Measurements from ENCODE around the gene MAP6D1.

The MAP6D1 gene

GRCh38 chr3:183807209-183807728 is 18.1 kb downstream of the MAP6D1 start:
- no peak for DNase-seq (ENCODE audit: low read depth)
- TF ChIP-seq CTCF (IDR thresholded peaks at IDR 0.05; ENCODE audit: low read length, missing control alignments), result no peak
- no peak overlapping the region for H3K4me3 ChIP-seq (replicated peaks; ENCODE audit: low read depth, low read length)

GRCh38 chr3:183802989-183803388 is 22.4 kb downstream of the MAP6D1 start:
- no peak overlapping the region for H3K4me3 ChIP-seq (replicated peaks; ENCODE audit: low read depth, low read length)
- peak; percentile 42 for DNase-seq (ENCODE audit: low read depth)
- no peak for TF ChIP-seq CTCF (IDR thresholded peaks at IDR 0.05; ENCODE audit: low read length, missing control alignments)

- DNase-seq (ENCODE audit: low read depth), result no peak
- TF ChIP-seq CTCF (IDR thresholded peaks at IDR 0.05; ENCODE audit: low read length, missing control alignments), result no peak
- H3K4me3 ChIP-seq (replicated peaks; ENCODE audit: low read depth, low read length), result no peak overlapping the region
These were observed 23.8 kb downstream of the MAP6D1 start for GRCh38 chr3:183801601-183802000.

GRCh38 chr3:183800243-183800863 is 25.0 kb downstream of the MAP6D1 start:
- DNase-seq (ENCODE audit: low read depth), result no peak
- H3K4me3 ChIP-seq (replicated peaks; ENCODE audit: low read depth, low read length), result no peak overlapping the region
- no peak for TF ChIP-seq CTCF (IDR thresholded peaks at IDR 0.05; ENCODE audit: low read length, missing control alignments)

- TF ChIP-seq CTCF (IDR thresholded peaks at IDR 0.05; ENCODE audit: low read length, missing control alignments), result no peak
- no peak for DNase-seq (ENCODE audit: low read depth)
- no peak overlapping the region for H3K4me3 ChIP-seq (replicated peaks; ENCODE audit: low read depth, low read length)
These were observed 25.9 kb downstream of the MAP6D1 start for GRCh38 chr3:183799461-183799860.

- H3K4me3 ChIP-seq (replicated peaks; ENCODE audit: low read depth, low read length), result no peak overlapping the region
- DNase-seq (ENCODE audit: low read depth), result no peak
- TF ChIP-seq CTCF (IDR thresholded peaks at IDR 0.05; ENCODE audit: low read length, missing control alignments), result no peak
These were observed 27.4 kb downstream of the MAP6D1 start for GRCh38 chr3:183797996-183798395.

- no peak for DNase-seq (ENCODE audit: low read depth)
- no peak for TF ChIP-seq CTCF (IDR thresholded peaks at IDR 0.05; ENCODE audit: low read length, missing control alignments)
- H3K4me3 ChIP-seq (replicated peaks; ENCODE audit: low read depth, low read length), result no peak overlapping the region
These were observed 29.0 kb downstream of the MAP6D1 start for GRCh38 chr3:183796372-183796771.
